HepG2 (cell line): ENCODE data around the gene COL5A1. TPM values are rescaled to one million over a fixed set of nuclear protein-coding genes. Genes with fewer than 3 reads are reported as not detected.

Experiments used
- ATAC-seq: fragments of 200-7000 bp; cut with Tn5 transposase; 3 replicates; pipeline ENCODE4 v1.9.1; 2020; ENCODE audit warnings: mild to moderate bottlenecking, moderate library complexity
- BruUV-seq: library from RNA; stranded (reverse); fragments of 400-500 nt; replicated peaks from 2 replicates; lab custom pipeline; 2021; lab: Mats Ljungman, UMichigan
- CTCF ChIA-PET: fragments of 300-600 bp; formaldehyde crosslinking; extraction: SDS; loops from one replicate; lab custom pipeline; 2021; ENCODE audit warnings: low total read pairs, inconsistent platforms, low intra/inter-chr PET ratio; lab: Yijun Ruan, JAX
- POLR2A ChIA-PET: fragments of 350-600 bp; sonication (Branson Sonifier 250); formaldehyde crosslinking; loops from one replicate; lab custom pipeline; 2020; ENCODE audit warnings: antibody characterized with exemption, inconsistent platforms; lab: Yijun Ruan, JAX
- DNase-seq: peaks from one replicate; pipeline ENCODE4 v3.0.0-alpha.2; 2015; ENCODE audit warnings: low spot score
- FAIRE-seq: peaks from 3 replicates; lab custom pipeline; 2011; peaks lifted over from hg19 to GRCh38; lab: Jason Lieb, UNC
- H2AFZ ChIP-seq: one replicate; pipeline ENCODE4 v1.6.1; 2011; ENCODE audit warnings: low read length, inconsistent platforms
- H3K27ac ChIP-seq: fragments of 300-600 bp; 3 replicates; pipeline ENCODE4 v1.8.0; 2011; ENCODE audit warnings: mixed run types, mild to moderate bottlenecking, mixed read lengths, low read length, inconsistent platforms; ENCODE audit not compliant: insufficient read depth; ENCODE audit errors: extremely low read length
- H3K27me3 ChIP-seq, 2 experiments: fragments of 200-600 bp in 1 of 2; 2 replicates in 1 of 2; 3 replicates in 1 of 2; pipeline versions ENCODE4 v1.6.0 to v1.8.0; 2011; ENCODE audit warnings: low read length in 2 of 2, mild to moderate bottlenecking in 2 of 2, moderate library complexity in 2 of 2, inconsistent platforms in 1 of 2; ENCODE audit not compliant: insufficient read depth in 2 of 2, control insufficient read depth in 1 of 2
- H3K36me3 ChIP-seq, 2 experiments: fragments of 200-600 bp in 1 of 2; replicated peaks in 1 of 2; 2 replicates in 1 of 2; 3 replicates in 1 of 2; pipeline versions ENCODE4 v1.5.1 to v1.8.0; 2011; ENCODE audit warnings: low read length in 2 of 2, inconsistent platforms in 1 of 2; ENCODE audit not compliant: insufficient read depth in 2 of 2, control insufficient read depth in 1 of 2
- H3K4me1 ChIP-seq: 2 replicates; pipeline ENCODE4 v1.5.1; 2012; ENCODE audit warnings: low read length, inconsistent platforms; ENCODE audit not compliant: insufficient read depth
- H3K4me2 ChIP-seq: 2 replicates; pipeline ENCODE4 v1.6.0; 2011; ENCODE audit warnings: low read depth, low read length, inconsistent platforms
- H3K4me3 ChIP-seq, 3 experiments: fragments of 200-600 bp in 1 of 3; sonication (generic), shearing (Covaris generic) in 1 of 3; replicated peaks in 1 of 3; 2 replicates each; pipeline ENCODE4 v1.5.1; 2011 to 2016; ENCODE audit warnings: low read length in 3 of 3, inconsistent platforms in 2 of 3, low read depth in 2 of 3, mild to moderate bottlenecking in 2 of 3, control low read depth in 1 of 3, mixed read lengths in 1 of 3; ENCODE audit not compliant: insufficient read depth in 1 of 3
- H3K79me2 ChIP-seq: one replicate; pipeline ENCODE4 v1.6.1; 2011; ENCODE audit warnings: low read length, inconsistent platforms; ENCODE audit not compliant: insufficient read depth
- H3K9ac ChIP-seq: 2 replicates; pipeline ENCODE4 v1.6.0; 2011; ENCODE audit warnings: mild to moderate bottlenecking, low read depth, low read length, inconsistent platforms; ENCODE audit not compliant: insufficient read depth
- H3K9me3 ChIP-seq: 2 replicates; pipeline ENCODE4 v1.5.1; 2012; ENCODE audit warnings: mild to moderate bottlenecking, low read length
- H4K20me1 ChIP-seq: 2 replicates; pipeline ENCODE4 v1.6.0; 2011; ENCODE audit warnings: inconsistent platforms, mild to moderate bottlenecking, low read length, moderate library complexity; ENCODE audit not compliant: insufficient read depth
- CC2D1A ChIP-seq: sonication (generic); formaldehyde crosslinking; IDR thresholded peaks from 2 replicates; pipeline ENCODE4 v1.8.1; 2023; ENCODE audit warnings: mild to moderate bottlenecking, missing genetic modification reagents
- ELF3 ChIP-seq: IDR thresholded peaks from 2 replicates; pipeline ENCODE4 v1.6.1; 2016; ENCODE audit warnings: missing genetic modification reagents, missing compliant biosample characterization
- ETV5 ChIP-seq: IDR thresholded peaks from 2 replicates; pipeline ENCODE4 v1.6.1; 2018; ENCODE audit warnings: missing biosample characterization, missing genetic modification reagents, inconsistent platforms, borderline replicate concordance
- JUND ChIP-seq: sonication (generic); formaldehyde crosslinking; IDR thresholded peaks from 2 replicates; pipeline ENCODE4 v1.8.0; 2022; ENCODE audit warnings: mild to moderate bottlenecking, missing genetic modification reagents
- KIAA2018 ChIP-seq: sonication (generic); formaldehyde crosslinking; IDR thresholded peaks from 2 replicates; pipeline ENCODE4 v1.5.0; 2020; ENCODE audit warnings: mild to moderate bottlenecking, missing genetic modification reagents, borderline replicate concordance
- MED1 ChIP-seq: sonication (generic); formaldehyde crosslinking; IDR thresholded peaks from 2 replicates; pipeline ENCODE4 v1.4.0; 2020; ENCODE audit warnings: missing genetic modification reagents
- MED8 ChIP-seq: sonication (generic); formaldehyde crosslinking; IDR thresholded peaks from 2 replicates; pipeline ENCODE4 v1.8.1; 2023; ENCODE audit warnings: mild to moderate bottlenecking, missing genetic modification reagents; ENCODE audit not compliant: insufficient replicate concordance
- NBN ChIP-seq: fragments of 450-650 bp; conservative IDR thresholded peaks from 2 replicates; pipeline ENCODE4 v1.6.1; 2017
- PRMT3 ChIP-seq: sonication (generic); formaldehyde crosslinking; IDR thresholded peaks from 2 replicates; pipeline ENCODE4 v1.8.1; 2022; ENCODE audit warnings: low read depth, mild to moderate bottlenecking, moderate library complexity, missing genetic modification reagents, borderline replicate concordance
- REXO4 ChIP-seq: sonication (generic); formaldehyde crosslinking; IDR thresholded peaks from 2 replicates; pipeline ENCODE4 v1.8.0; 2022; ENCODE audit warnings: missing genetic modification reagents, mild to moderate bottlenecking, borderline replicate concordance
- SNAPC5 ChIP-seq: sonication (generic); formaldehyde crosslinking; IDR thresholded peaks from 2 replicates; pipeline ENCODE4 v1.8.1; 2023; ENCODE audit warnings: mild to moderate bottlenecking, missing genetic modification reagents, borderline replicate concordance
- SRSF9 ChIP-seq: fragments of 200-400 bp; formaldehyde crosslinking; IDR thresholded peaks from 2 replicates; pipeline ENCODE4 v1.6.1; 2018; ENCODE audit warnings: borderline replicate concordance, mild to moderate bottlenecking, low read depth, low read length; ENCODE audit not compliant: insufficient read depth, poor library complexity, severe bottlenecking
- SUZ12 ChIP-seq: fragments of 150-350 bp; IDR thresholded peaks from 2 replicates; pipeline ENCODE4 v1.6.1; 2014; ENCODE audit warnings: low read depth, low read length
- ZFY ChIP-seq: sonication (generic); formaldehyde crosslinking; IDR thresholded peaks from 2 replicates; pipeline ENCODE4 v1.4.0; 2020; ENCODE audit warnings: missing genetic modification reagents
- ZNF558 ChIP-seq: sonication (generic); formaldehyde crosslinking; IDR thresholded peaks from 2 replicates; pipeline ENCODE4 v1.9.0; 2022; ENCODE audit warnings: mild to moderate bottlenecking, missing genetic modification reagents, borderline replicate concordance
- ZNF790 ChIP-seq: sonication (generic); formaldehyde crosslinking; IDR thresholded peaks from 2 replicates; pipeline ENCODE4 v1.8.0; 2022; ENCODE audit warnings: missing genetic modification reagents, mild to moderate bottlenecking, borderline replicate concordance
- ZNF841 ChIP-seq: sonication (generic); formaldehyde crosslinking; IDR thresholded peaks from 2 replicates; pipeline ENCODE4 v1.8.1; 2023; ENCODE audit warnings: missing genetic modification reagents, borderline replicate concordance
- WGBS: methylation state at CpG from one replicate; pipeline ENCODE4 v1.1.6; 2017; ENCODE audit warnings: low lambda C conversion rate; 5-methylcytosine and 5-hydroxymethylcytosine counted together
- in situ Hi-C: cut with HindIII; loops from 2 replicates; pipeline ENCODE4 v1.10.0; 2017; ENCODE audit warnings: low pct_unique_long_range_greater_than_20kb; ENCODE audit not compliant: extremely low pct_ligation_motif_present
- intact Hi-C: fragments of 100-400 bp; cut with micrococcal nuclease; formaldehyde crosslinking; loops from one replicate; pipeline ENCODE4 v1.10.0; 2022; ENCODE audit not compliant: unreplicated experiment
- polyA plus RNA-seq, 8 experiments: library from polyadenylated mRNA; depleted of rRNA in 3 of 8; stranded (reverse) in 7 of 8; unstranded in 1 of 8; fragments of >200 nt; fragmentation: Illumina TruSeq in 4 of 8; extraction: Trizol in 4 of 8; gene quantifications; 2 replicates each; pipeline versions ENCODE4 v1.2.1 to v1.2.3, GENCODE V29; 2011 to 2016; ENCODE audit warnings: low read depth in 4 of 8, missing spikeins in 1 of 8, mixed read lengths in 1 of 8; ENCODE audit not compliant: insufficient read depth in 1 of 8
- total RNA-seq, 5 experiments: library from RNA; depleted of rRNA; stranded (reverse); fragments of >200 nt; fragmentation: Illumina TruSeq; extraction: Trizol; gene quantifications; 2 replicates each; pipeline ENCODE4 v1.2.3, GENCODE V29; 2016; ENCODE audit warnings: low read depth in 1 of 5

COL5A1 gene
- total and polyA plus RNA-seq, 2 of the 13 experiments (the other 11 are each of a cell fraction or from before 2014, with no cell fraction given) = not detected

- Histone ChIP-seq H3K9ac (no peak overlapping the region), H3K4me3 (no peak overlapping the region), H3K4me1 (no peaks in the 10 kb centered on the region), H3K4me2 (no peak overlapping the region), H3K27ac (no peak overlapping the region), H3K36me3 (no peaks in the 10 kb centered on the region), H3K27me3 (peaks cover 0 to 20% of the 10 kb centered on the region in 2 experiments; a peak in 3 of 5 replicates), H4K20me1 (no peaks in the 10 kb centered on the region)
- ATAC-seq (no peak), FAIRE-seq (no peak)
- no TSS peak for BruUV-seq
- CTCF ChIA-PET = no interaction called here
- in situ Hi-C loops = no loop called here
- POLR2A ChIA-PET = no interaction called here
- TF ChIP-seq REXO4 (CRISPR knock-in tag) = no peak
- TF ChIP-seq SNAPC5 = no peak
- no peak for TF ChIP-seq ZNF841
- TF ChIP-seq SRSF9 = no peak
- TF ChIP-seq JUND (CRISPR knock-in tag) = no peak
- TF ChIP-seq ELF3 (CRISPR knock-in tag) = no peak
- TF ChIP-seq NBN = no peak
- no peak for TF ChIP-seq PRMT3
- no peak for TF ChIP-seq ZFY (CRISPR knock-in tag)
- TF ChIP-seq SUZ12 = no peak
- TF ChIP-seq ZNF558 (CRISPR knock-in tag) = no peak
- no peak for TF ChIP-seq ZNF790 (CRISPR knock-in tag)
- no peak for TF ChIP-seq MED8
- no peak for TF ChIP-seq MED1
- TF ChIP-seq CC2D1A (CRISPR knock-in tag) = no peak
- TF ChIP-seq KIAA2018 (CRISPR knock-in tag) = no peak
- no peak for TF ChIP-seq ETV5
- TF ChIP-seq, all 625 proteins: peak for 0
- intact Hi-C loops = no loop called here
- H2AFZ ChIP-seq = no peak overlapping the region
- H3K9me3 ChIP-seq = no peaks in the 10 kb centered on the region
- 2% methylated on average over 6 of the region's 6 CpGs for WGBS
- no peak for DNase-seq
- no peaks in the 10 kb centered on the region for H3K79me2 ChIP-seq
Observed at GRCh38 chr9:134670042-134670525, 28.5 kb downstream of the COL5A1 start.
